Measurements from ENCODE around the gene ACAP2. TPM values are rescaled to one million over a fixed set of nuclear protein-coding genes. Genes with fewer than 3 reads are reported as not detected.

Gene ACAP2
- total RNA-seq, 4 donors from 2014 or later: 41.9 to 53.2 (median 48.0) TPM

DNA sequence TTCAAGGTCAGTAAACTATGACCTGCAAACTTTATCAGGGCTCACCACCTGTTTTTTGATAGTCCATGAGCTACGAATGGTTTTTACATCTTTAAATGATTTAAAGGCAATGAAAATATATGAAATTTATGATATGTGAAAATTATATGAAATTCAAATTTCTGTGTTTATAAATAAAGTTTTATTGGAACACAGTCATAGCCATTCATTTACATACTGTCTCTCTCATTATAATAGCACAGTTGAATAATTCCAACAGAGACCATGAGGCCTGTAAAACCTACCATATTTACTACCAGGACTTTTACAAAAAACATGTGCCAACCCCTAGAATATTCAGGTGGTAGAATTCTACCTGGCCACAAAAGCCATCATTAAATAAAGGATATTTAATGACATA, 107.9 kb downstream of the ACAP2 start:
- TF ChIP-seq POLR2A (IDR thresholded peaks at IDR 0.05) (no peak), POLR2AphosphoS5 (IDR thresholded peaks at IDR 0.05) (no peak), EP300 (IDR thresholded peaks at IDR 0.05) (no peak)
- TF ChIP-seq, protein P1, sequence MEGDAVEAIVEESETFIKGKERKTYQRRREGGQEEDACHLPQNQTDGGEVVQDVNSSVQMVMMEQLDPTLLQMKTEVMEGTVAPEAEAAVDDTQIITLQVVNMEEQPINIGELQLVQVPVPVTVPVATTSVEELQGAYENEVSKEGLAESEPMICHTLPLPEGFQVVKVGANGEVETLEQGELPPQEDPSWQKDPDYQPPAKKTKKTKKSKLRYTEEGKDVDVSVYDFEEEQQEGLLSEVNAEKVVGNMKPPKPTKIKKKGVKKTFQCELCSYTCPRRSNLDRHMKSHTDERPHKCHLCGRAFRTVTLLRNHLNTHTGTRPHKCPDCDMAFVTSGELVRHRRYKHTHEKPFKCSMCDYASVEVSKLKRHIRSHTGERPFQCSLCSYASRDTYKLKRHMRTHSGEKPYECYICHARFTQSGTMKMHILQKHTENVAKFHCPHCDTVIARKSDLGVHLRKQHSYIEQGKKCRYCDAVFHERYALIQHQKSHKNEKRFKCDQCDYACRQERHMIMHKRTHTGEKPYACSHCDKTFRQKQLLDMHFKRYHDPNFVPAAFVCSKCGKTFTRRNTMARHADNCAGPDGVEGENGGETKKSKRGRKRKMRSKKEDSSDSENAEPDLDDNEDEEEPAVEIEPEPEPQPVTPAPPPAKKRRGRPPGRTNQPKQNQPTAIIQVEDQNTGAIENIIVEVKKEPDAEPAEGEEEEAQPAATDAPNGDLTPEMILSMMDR (IDR thresholded peaks at IDR 0.05): no peak
- no peak overlapping the region for H3K4me3 ChIP-seq
- H3K27me3 ChIP-seq: no peaks in the 10 kb centered on the region
- 95% methylated on average over 1 of the region's 1 CpG for WGBS
- H3K27ac ChIP-seq: no peak overlapping the region
- no peaks in the 10 kb centered on the region for H3K4me1 ChIP-seq
- peaks cover 45% of the 10 kb centered on the region for H3K36me3 ChIP-seq
- no peaks in the 10 kb centered on the region for H3K9me3 ChIP-seq
- DNase-seq (ENCODE audit: low spot score in 2 of 2): no peak

DNA sequence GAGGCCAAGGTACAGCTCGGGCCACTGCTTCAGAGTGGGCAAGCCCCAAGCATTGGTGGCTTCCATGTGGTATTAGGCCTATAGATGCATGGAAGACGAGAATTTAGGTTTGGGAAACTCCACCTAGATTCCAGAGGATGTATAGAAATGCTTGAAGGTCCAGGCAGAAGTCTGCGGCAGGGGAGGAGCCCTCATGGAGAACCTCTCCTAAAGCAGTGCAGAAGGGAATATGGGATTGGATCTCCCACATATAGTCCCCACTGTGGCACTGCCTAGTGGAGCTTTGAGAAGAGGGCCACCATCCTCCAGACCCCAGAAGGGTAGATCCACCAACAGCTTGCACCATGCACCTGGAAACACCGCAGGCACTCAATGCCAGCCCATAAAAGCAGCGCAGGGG, 123.8 kb downstream of the ACAP2 start:
- WGBS: 100% methylated on average over 3 of the region's 5 CpGs
- Histone ChIP-seq H3K4me3 (no peak overlapping the region), H3K9me3 (no peaks in the 10 kb centered on the region), H3K36me3 (peaks cover 27% of the 10 kb centered on the region), H3K4me1 (no peaks in the 10 kb centered on the region), H3K27me3 (no peaks in the 10 kb centered on the region), H3K27ac (no peak overlapping the region)
- TF ChIP-seq EP300 (IDR thresholded peaks at IDR 0.05): no peak
- no peak for TF ChIP-seq POLR2A (IDR thresholded peaks at IDR 0.05)
- TF ChIP-seq, protein P1 (IDR thresholded peaks at IDR 0.05): no peak
- TF ChIP-seq POLR2AphosphoS5 (IDR thresholded peaks at IDR 0.05): no peak
- no peak for DNase-seq (ENCODE audit: low spot score in 2 of 2)

DNA sequence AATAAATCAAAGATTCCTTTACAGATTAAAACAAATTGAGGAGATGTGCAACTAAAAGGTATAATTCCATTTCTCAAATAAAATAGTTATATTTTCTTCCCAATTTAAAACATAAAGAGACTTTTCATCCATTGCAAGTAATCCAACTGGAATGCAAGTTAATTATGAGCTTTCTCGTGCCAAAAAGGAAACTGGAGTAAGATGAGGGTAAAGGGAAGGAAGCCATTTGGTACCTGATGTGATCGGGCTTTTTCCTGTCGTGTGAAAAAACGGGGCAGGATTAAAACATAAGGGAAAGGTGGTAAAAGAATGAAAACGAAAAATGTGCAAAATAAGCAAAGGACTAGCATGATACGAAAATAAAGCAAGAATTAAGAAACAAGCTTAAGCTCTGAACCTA, 130.1 kb downstream of the ACAP2 start:
- TF ChIP-seq, protein P1 (IDR thresholded peaks at IDR 0.05): no peak
- TF ChIP-seq EP300 (IDR thresholded peaks at IDR 0.05) (no peak), POLR2A (IDR thresholded peaks at IDR 0.05) (no peak), POLR2AphosphoS5 (IDR thresholded peaks at IDR 0.05) (no peak)
- WGBS: 77% methylated on average over 6 of the region's 6 CpGs

DNA sequence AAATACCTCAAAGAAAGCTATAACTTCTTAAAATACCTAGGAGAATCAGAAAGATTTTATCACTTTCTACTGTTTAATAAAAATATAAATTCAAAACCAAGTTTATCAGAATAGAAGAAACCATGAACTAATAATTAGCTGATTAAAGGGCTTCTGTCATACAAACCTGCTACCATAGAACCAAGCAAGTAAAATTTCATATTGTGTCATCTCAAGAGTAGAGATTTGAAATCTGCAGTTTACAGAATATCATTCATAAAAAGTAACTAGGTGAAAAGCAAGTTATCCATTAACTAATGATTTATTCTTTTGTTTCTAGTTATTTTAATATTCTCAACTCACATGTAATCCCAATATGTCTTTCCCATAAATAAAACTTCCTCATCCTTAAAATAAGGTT, 135.1 kb downstream of the ACAP2 start:
- DNase-seq (ENCODE audit: low spot score in 2 of 2): no peak
- Histone ChIP-seq H3K36me3 (peaks cover 20% of the 10 kb centered on the region), H3K4me3 (no peak overlapping the region)

More for the DNA sequence above, 130.1 kb downstream of the ACAP2 start:
- no peaks in the 10 kb centered on the region for H3K4me1 ChIP-seq
- no peak overlapping the region for H3K27ac ChIP-seq
- H3K4me3 ChIP-seq: no peak overlapping the region
- H3K27me3 ChIP-seq: no peaks in the 10 kb centered on the region
- no peak for DNase-seq (ENCODE audit: low spot score in 2 of 2)
- H3K36me3 ChIP-seq: peaks cover 3% of the 10 kb centered on the region
- H3K9me3 ChIP-seq: no peaks in the 10 kb centered on the region

DNA sequence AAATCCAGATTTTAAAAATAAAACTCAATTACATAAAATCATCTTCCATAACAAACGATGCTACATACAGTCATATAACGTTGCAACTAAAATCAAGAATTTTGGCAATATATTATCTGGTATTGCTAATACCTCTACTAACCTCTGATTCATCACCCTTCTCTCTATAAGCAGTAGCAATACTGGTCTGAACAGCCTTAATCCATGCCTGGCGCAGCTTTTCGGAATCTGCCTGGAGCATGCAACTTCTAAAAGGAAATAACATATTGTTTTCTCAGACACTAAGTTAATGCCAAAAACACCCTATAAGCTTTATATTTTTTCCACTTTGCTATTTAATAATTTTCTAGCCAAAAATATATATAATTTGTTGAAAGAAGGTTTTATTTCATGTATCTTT, 136.5 kb downstream of the ACAP2 start:
- no peak overlapping the region for H3K4me3 ChIP-seq
- TF ChIP-seq, protein P1 (IDR thresholded peaks at IDR 0.05): no peak
- no peak for TF ChIP-seq EP300 (IDR thresholded peaks at IDR 0.05)
- no peak for TF ChIP-seq POLR2A (IDR thresholded peaks at IDR 0.05)
- no peaks in the 10 kb centered on the region for H3K4me1 ChIP-seq
- 89% methylated on average over 4 of the region's 4 CpGs for WGBS
- no peak for DNase-seq (ENCODE audit: low spot score in 2 of 2)
- H3K27ac ChIP-seq: no peak overlapping the region
- no peaks in the 10 kb centered on the region for H3K9me3 ChIP-seq
- H3K27me3 ChIP-seq: no peaks in the 10 kb centered on the region
- peaks cover 28% of the 10 kb centered on the region for H3K36me3 ChIP-seq

More for the DNA sequence above, 135.1 kb downstream of the ACAP2 start:
- Histone ChIP-seq H3K4me1 (no peaks in the 10 kb centered on the region), H3K27me3 (no peaks in the 10 kb centered on the region), H3K9me3 (no peaks in the 10 kb centered on the region), H3K27ac (no peak overlapping the region)
- TF ChIP-seq POLR2A (IDR thresholded peaks at IDR 0.05) (no peak), EP300 (IDR thresholded peaks at IDR 0.05) (no peak), POLR2AphosphoS5 (IDR thresholded peaks at IDR 0.05) (no peak)
- TF ChIP-seq, protein P1 (IDR thresholded peaks at IDR 0.05): no peak

Data from suprapubic skin (tissue), 4 donors.